Cardiac fibroblast (primary cell): ENCODE measurements around the gene TPRG1.

Source experiments
- DNase-seq, 2 donors: peaks; one replicate each; pipeline versions ENCODE4 v3.0.0 to v3.0.0-alpha.2; 2010; ENCODE audit warnings: low read depth in 2 of 2
- H3K4me3 ChIP-seq, 2 donors: replicated peaks in 1 of 2; 1 replicate in 1 of 2; 2 replicates in 1 of 2; pipeline ENCODE4 v1.5.1; 2011; ENCODE audit warnings: low read depth in 2 of 2, low read length in 2 of 2, mild to moderate bottlenecking in 2 of 2, moderate library complexity in 1 of 2
- CTCF ChIP-seq: IDR thresholded peaks from one replicate; pipeline ENCODE4 v1.5.1; 2011; ENCODE audit warnings: low read depth, mild to moderate bottlenecking, low read length, inconsistent platforms

TPRG1 gene

GRCh38 chr3:189282189-189282588 lies 110.4 kb downstream of the TPRG1 start:
- no peak overlapping the region for H3K4me3 ChIP-seq
- TF ChIP-seq CTCF, result no peak
- DNase-seq, result no peak

GRCh38 chr3:189282741-189283140 lies 111.0 kb downstream of the TPRG1 start:
- DNase-seq, result no peak
- no peak for TF ChIP-seq CTCF
- no peak overlapping the region for H3K4me3 ChIP-seq

GRCh38 chr3:189286188-189286587 lies 114.4 kb downstream of the TPRG1 start:
- no peak for DNase-seq
- TF ChIP-seq CTCF, result no peak
- no peak overlapping the region for H3K4me3 ChIP-seq

GRCh38 chr3:189286916-189287315 lies 115.1 kb downstream of the TPRG1 start:
- H3K4me3 ChIP-seq, result no peak overlapping the region
- no peak for DNase-seq
- TF ChIP-seq CTCF, result no peak

GRCh38 chr3:189288348-189289235 lies 116.8 kb downstream of the TPRG1 start:
- H3K4me3 ChIP-seq, result no peak overlapping the region
- DNase-seq, result no peak
- TF ChIP-seq CTCF, result no peak

GRCh38 chr3:189289251-189289650 lies 117.5 kb downstream of the TPRG1 start:
- no peak for TF ChIP-seq CTCF
- no peak for DNase-seq
- no peak overlapping the region for H3K4me3 ChIP-seq
